A204.1 (cell line): ENCODE results near the gene HOXA9.

Experiments used
- FAIRE-seq: peaks from 2 replicates; lab custom pipeline; 2012; peaks lifted over from hg19 to GRCh38; lab: Jason Lieb, UNC

Gene HOXA9

GRCh38 chr7:27141137-27141922 lies 24.0 kb downstream of the HOXA9 start:
- no peak for FAIRE-seq

GRCh38 chr7:27140126-27140857 lies 25.0 kb downstream of the HOXA9 start:
- FAIRE-seq, result no peak

GRCh38 chr7:27139334-27140125 lies 25.8 kb downstream of the HOXA9 start:
- FAIRE-seq, result no peak

GRCh38 chr7:27138985-27139333 lies 26.4 kb downstream of the HOXA9 start:
- FAIRE-seq, result no peak

GRCh38 chr7:27138472-27138871 lies 26.9 kb downstream of the HOXA9 start:
- FAIRE-seq, result no peak

- no peak for FAIRE-seq
Measured at GRCh38 chr7:27137640-27138315, 27.6 kb downstream of the HOXA9 start.

- no peak for FAIRE-seq
Measured at GRCh38 chr7:27134392-27134791, 30.9 kb downstream of the HOXA9 start.

GRCh38 chr7:27133409-27134231 lies 31.7 kb downstream of the HOXA9 start:
- FAIRE-seq, result no peak

GRCh38 chr7:27132978-27133377 lies 32.4 kb downstream of the HOXA9 start:
- FAIRE-seq, result no peak

GRCh38 chr7:27132214-27132613 lies 33.1 kb downstream of the HOXA9 start:
- FAIRE-seq, result no peak

- FAIRE-seq, result no peak
Measured at GRCh38 chr7:27131390-27131819, 33.9 kb downstream of the HOXA9 start.

- no peak for FAIRE-seq
Measured at GRCh38 chr7:27130540-27131389, 34.6 kb downstream of the HOXA9 start, which contains the start of gene HOXA4. Gene HOXA4, minus strand, starts transcription at chr7:27130757. Its CDS starts 24 bp downstream, at chr7:27130733.

GRCh38 chr7:27129729-27130539 lies 35.4 kb downstream of the HOXA9 start:
- no peak for FAIRE-seq

- FAIRE-seq, result no peak
Measured at GRCh38 chr7:27128776-27129728, 36.3 kb downstream of the HOXA9 start.

GRCh38 chr7:27128034-27128433 lies 37.3 kb downstream of the HOXA9 start:
- FAIRE-seq, result no peak

GRCh38 chr7:27126596-27127327 lies 38.6 kb downstream of the HOXA9 start:
- no peak for FAIRE-seq

GRCh38 chr7:27125986-27126394 lies 39.3 kb downstream of the HOXA9 start:
- no peak for FAIRE-seq
